ENCODE data around the gene RBBP5. TPM values are rescaled to one million over a fixed set of nuclear protein-coding genes. Genes with fewer than 3 reads are reported as not detected.

Gene RBBP5
- total RNA-seq, 4 donors from 2014 or later: 12.8 to 21.5 (median 19.0) TPM

DNA sequence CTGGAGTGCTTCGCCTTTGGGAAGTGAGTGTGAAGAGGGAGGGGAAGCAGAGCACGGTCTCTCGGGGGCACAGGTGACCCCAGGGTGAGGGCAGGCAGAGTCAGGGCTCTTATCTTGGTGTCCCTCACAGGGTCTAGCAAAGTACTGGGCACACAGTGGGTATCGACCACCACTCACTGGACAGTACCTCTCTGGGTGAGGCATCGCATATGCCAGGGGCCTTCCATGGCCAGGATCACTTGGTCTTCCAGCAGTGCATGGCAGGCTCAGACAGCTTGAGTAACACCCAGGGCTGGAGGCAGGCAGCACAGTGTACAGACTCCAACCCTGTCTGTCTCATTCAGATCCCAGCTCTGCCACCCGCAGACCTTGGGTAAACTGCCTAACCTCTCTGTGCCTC is 62.1 kb downstream of the RBBP5 start:
- TF ChIP-seq POLR2A (IDR thresholded peaks at IDR 0.05): no peak
- TF ChIP-seq, protein P1, sequence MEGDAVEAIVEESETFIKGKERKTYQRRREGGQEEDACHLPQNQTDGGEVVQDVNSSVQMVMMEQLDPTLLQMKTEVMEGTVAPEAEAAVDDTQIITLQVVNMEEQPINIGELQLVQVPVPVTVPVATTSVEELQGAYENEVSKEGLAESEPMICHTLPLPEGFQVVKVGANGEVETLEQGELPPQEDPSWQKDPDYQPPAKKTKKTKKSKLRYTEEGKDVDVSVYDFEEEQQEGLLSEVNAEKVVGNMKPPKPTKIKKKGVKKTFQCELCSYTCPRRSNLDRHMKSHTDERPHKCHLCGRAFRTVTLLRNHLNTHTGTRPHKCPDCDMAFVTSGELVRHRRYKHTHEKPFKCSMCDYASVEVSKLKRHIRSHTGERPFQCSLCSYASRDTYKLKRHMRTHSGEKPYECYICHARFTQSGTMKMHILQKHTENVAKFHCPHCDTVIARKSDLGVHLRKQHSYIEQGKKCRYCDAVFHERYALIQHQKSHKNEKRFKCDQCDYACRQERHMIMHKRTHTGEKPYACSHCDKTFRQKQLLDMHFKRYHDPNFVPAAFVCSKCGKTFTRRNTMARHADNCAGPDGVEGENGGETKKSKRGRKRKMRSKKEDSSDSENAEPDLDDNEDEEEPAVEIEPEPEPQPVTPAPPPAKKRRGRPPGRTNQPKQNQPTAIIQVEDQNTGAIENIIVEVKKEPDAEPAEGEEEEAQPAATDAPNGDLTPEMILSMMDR (IDR thresholded peaks at IDR 0.05): no peak
- TF ChIP-seq EP300 (IDR thresholded peaks at IDR 0.05): no peak
- TF ChIP-seq POLR2AphosphoS5 (IDR thresholded peaks at IDR 0.05): no peak
- no peak overlapping the region for H3K27ac ChIP-seq
- H3K4me1 ChIP-seq: peaks cover 3% of the 10 kb centered on the region
- H3K4me3 ChIP-seq: no peak overlapping the region
- no peaks in the 10 kb centered on the region for H3K27me3 ChIP-seq
- 93% methylated on average over 4 of the region's 6 CpGs for WGBS
- no peaks in the 10 kb centered on the region for H3K36me3 ChIP-seq
- DNase-seq (ENCODE audit: low spot score in 2 of 2): no peak
- no peaks in the 10 kb centered on the region for H3K9me3 ChIP-seq

DNA sequence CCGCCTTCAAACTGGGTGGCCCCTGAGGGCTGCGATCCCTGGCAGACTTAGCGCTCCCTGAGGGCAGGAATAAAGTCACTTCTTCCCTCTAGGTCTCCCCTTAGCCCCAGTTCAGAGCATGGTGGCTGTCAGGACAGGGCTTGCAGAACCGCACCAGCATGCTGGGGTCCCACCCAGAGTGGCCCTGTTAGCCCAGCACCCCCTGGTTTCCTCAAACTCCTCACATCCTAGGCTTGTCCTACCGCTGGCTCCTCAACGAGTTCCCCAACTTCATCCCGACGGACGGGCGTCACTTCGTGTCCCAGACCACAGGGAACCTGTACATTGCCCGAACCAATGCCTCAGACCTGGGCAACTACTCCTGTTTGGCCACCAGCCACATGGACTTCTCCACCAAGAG is 62.9 kb downstream of the RBBP5 start:
- H3K4me3 ChIP-seq: no peak overlapping the region
- no peaks in the 10 kb centered on the region for H3K27me3 ChIP-seq
- 94% methylated on average over 12 of the region's 12 CpGs for WGBS
- peaks cover 3% of the 10 kb centered on the region for H3K4me1 ChIP-seq
- H3K9me3 ChIP-seq: no peaks in the 10 kb centered on the region
- H3K27ac ChIP-seq: no peak overlapping the region
- TF ChIP-seq, protein P1 (IDR thresholded peaks at IDR 0.05): no peak
- no peak for TF ChIP-seq POLR2AphosphoS5 (IDR thresholded peaks at IDR 0.05)
- no peak for TF ChIP-seq EP300 (IDR thresholded peaks at IDR 0.05)
- no peak for TF ChIP-seq POLR2A (IDR thresholded peaks at IDR 0.05)
- DNase-seq (ENCODE audit: low spot score in 2 of 2): no peak
- no peaks in the 10 kb centered on the region for H3K36me3 ChIP-seq

DNA sequence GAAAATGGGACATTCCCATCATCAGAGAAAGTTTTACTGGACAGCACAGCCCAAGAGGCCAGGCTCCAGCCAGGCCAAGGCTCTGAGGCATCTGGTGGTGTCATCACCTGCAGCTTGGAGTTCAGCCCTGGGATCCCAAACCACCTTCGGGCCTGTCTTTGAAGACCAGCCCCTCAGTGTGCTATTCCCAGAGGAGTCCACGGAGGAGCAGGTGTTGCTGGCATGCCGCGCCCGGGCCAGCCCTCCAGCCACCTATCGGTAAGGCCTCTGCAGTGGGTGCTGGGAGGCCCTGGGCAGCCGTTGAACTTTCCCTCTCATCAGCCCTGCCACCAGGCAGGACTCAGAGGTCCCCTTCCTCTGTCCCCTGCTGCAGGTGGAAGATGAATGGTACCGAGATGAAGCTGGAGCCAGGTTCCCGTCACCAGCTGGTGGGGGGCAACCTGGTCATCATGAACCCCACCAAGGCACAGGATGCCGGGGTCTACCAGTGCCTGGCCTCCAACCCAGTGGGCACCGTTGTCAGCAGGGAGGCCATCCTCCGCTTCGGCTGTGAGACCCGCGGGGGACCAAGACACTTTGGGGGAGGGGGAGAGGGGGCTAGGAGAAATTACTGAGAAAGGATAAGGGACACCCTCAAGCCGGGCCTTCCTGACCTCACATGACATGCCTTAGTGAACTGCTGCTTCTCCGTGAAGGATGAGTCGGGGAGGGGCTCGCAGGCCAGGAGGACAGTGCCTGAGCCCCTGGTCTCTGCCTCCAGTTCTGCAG is 63.8 kb downstream of the RBBP5 start:
- 84% methylated on average over 12 of the region's 19 CpGs for WGBS
- Histone ChIP-seq H3K27ac (no peak overlapping the region), H3K4me3 (no peak overlapping the region), H3K36me3 (no peaks in the 10 kb centered on the region), H3K4me1 (peaks cover 3% of the 10 kb centered on the region), H3K27me3 (no peaks in the 10 kb centered on the region), H3K9me3 (no peaks in the 10 kb centered on the region)
- DNase-seq (ENCODE audit: low spot score in 2 of 2): no peak
- no peak for TF ChIP-seq EP300 (IDR thresholded peaks at IDR 0.05)
- no peak for TF ChIP-seq POLR2A (IDR thresholded peaks at IDR 0.05)
- TF ChIP-seq, protein P1 (IDR thresholded peaks at IDR 0.05): no peak
- TF ChIP-seq POLR2AphosphoS5 (IDR thresholded peaks at IDR 0.05): no peak

DNA sequence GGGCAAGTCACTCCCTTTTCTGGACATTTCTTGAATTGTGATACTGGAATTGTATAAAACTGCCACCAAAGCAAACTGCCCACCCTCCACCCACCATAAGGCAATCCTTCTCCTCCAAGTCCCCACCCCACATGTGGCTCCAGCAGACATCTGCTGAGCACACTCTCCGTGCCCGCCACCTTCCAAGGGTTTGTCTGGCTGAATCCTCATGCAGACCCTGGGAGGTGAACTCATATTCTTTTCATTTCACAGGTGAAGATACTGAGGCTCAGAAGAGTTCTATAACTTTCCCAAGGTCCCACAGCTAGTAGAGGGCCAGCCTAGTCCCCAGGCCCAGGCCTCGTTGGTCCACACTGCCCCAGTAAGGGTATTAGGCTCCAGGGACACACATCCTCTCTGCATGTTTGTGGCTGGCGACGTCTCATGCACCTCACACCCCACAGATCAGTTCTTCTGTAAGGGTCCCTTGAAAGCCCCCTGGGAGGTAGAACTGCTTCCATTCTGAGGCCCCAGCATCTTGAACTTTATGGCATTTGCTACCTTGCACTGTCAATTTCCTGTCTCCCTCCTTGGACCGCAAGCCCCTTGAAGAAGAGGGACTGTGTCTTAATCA is 64.7 kb downstream of the RBBP5 start:
- H3K36me3 ChIP-seq: no peaks in the 10 kb centered on the region
- H3K9me3 ChIP-seq: no peaks in the 10 kb centered on the region
- H3K27me3 ChIP-seq: no peaks in the 10 kb centered on the region
- 95% methylated on average over 6 of the region's 6 CpGs for WGBS
- TF ChIP-seq POLR2AphosphoS5 (IDR thresholded peaks at IDR 0.05): no peak
- no peak for TF ChIP-seq EP300 (IDR thresholded peaks at IDR 0.05)
- TF ChIP-seq, protein P1 (IDR thresholded peaks at IDR 0.05): no peak
- TF ChIP-seq POLR2A (IDR thresholded peaks at IDR 0.05): no peak
- peaks cover 3% of the 10 kb centered on the region for H3K4me1 ChIP-seq
- H3K27ac ChIP-seq: no peak overlapping the region
- H3K4me3 ChIP-seq: no peak overlapping the region
- no peak for DNase-seq (ENCODE audit: low spot score in 2 of 2)

DNA sequence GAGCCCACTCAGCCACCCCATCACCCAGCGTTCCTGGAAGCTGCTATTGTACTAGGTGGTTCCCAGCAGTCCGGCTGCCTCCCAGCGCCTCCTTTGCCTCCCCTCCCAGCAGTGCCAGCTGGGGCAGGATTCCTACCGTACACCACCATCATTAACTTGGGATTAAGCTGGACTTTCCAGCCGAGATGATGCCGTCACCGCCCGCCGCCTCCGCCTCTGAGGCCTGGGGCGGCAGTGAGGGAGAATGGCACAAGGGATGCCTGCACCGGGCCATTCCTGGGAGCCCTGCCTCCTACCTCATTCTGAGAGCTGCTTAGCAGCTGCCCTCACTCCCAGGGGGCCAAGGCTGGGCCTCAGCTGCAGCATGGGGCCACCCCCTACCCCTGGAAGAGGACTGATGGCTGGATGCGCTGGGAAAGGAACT is 65.6 kb downstream of the RBBP5 start:
- Histone ChIP-seq H3K27ac (no peak overlapping the region), H3K9me3 (no peaks in the 10 kb centered on the region), H3K27me3 (no peaks in the 10 kb centered on the region), H3K4me1 (no peaks in the 10 kb centered on the region), H3K4me3 (no peak overlapping the region), H3K36me3 (no peaks in the 10 kb centered on the region)
- DNase-seq (ENCODE audit: low spot score in 2 of 2): no peak
- WGBS: 74% methylated on average over 10 of the region's 13 CpGs
- TF ChIP-seq EP300 (IDR thresholded peaks at IDR 0.05) (no peak), POLR2AphosphoS5 (IDR thresholded peaks at IDR 0.05) (no peak), POLR2A (IDR thresholded peaks at IDR 0.05) (no peak)
- TF ChIP-seq, protein P1 (IDR thresholded peaks at IDR 0.05): no peak
